Measurements from ENCODE around the gene PTX4.

DNA sequence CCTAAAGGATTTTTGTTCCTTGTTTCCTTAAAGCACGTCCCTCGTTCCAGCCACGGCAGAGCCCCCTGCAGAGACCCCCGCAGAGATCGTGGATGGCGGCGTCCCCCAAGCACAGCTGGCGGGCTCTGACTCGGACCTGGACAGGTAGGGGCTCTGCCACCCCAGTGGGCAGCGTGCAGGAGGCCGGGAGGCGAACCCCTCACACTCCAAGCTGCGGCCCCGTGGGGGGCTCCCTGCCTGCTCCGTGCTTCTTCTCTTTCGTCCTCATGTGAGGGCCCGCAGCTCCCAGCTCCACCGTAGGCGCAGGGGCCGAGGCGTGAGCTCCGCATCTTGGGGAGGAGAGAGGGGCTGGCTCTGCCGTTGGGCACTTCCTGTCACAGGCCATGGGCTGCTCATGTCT, 12.9 kb upstream of the PTX4 start:
- TF ChIP-seq CTCF (IDR thresholded peaks at IDR 0.05; ENCODE audit: borderline replicate concordance, extremely low read depth, low read length, poor library complexity, severe bottlenecking), result no peak
- no peak for TF ChIP-seq EZH2 (IDR thresholded peaks at IDR 0.05; ENCODE audit: borderline replicate concordance, low read depth, low read length, severe bottlenecking)

Measured in DND-41 (cell line).